SW 1271 (cell line): ENCODE data around the gene CCNF.
"Not testable (repeated sequence)": the region's sequence is repeated elsewhere in the genome, so short reads cannot be mapped to it uniquely, and the experiment has no call there.

Source experiments
- DNase-seq, 2 experiments: peaks; one replicate each; lab custom pipeline; 2025; lab: John Stamatoyannopoulos, UW

Gene CCNF

GRCh38 chr16:2428051-2428783 is 1.0 kb upstream of the CCNF start:
- DNase-seq: peak in 1 of 2 experiments; percentile 11

- DNase-seq: no peak
Measured at GRCh38 chr16:2428784-2429033, 538 bp upstream of the CCNF start.

GRCh38 chr16:2429771-2430663 is 770 bp downstream of the CCNF start:
- no peak for DNase-seq

GRCh38 chr16:2432286-2432685 is 3.0 kb downstream of the CCNF start:
- DNase-seq: no peak

GRCh38 chr16:2432801-2433505 is 3.7 kb downstream of the CCNF start:
- DNase-seq: no peak

- DNase-seq: not testable (repeated sequence)
Measured at GRCh38 chr16:2435236-2435635, 6.0 kb downstream of the CCNF start.

GRCh38 chr16:2436110-2436509 is 6.9 kb downstream of the CCNF start:
- no peak for DNase-seq

- no peak for DNase-seq
Measured at GRCh38 chr16:2437032-2437790, 8.0 kb downstream of the CCNF start.

GRCh38 chr16:2438121-2438520 is 8.9 kb downstream of the CCNF start:
- DNase-seq: no peak

GRCh38 chr16:2439598-2439997 is 10.4 kb downstream of the CCNF start:
- DNase-seq: no peak

- not testable (repeated sequence) for DNase-seq
Measured at GRCh38 chr16:2441143-2441804, 12.0 kb downstream of the CCNF start.

- no peak for DNase-seq
Measured at GRCh38 chr16:2443555-2443954, 14.3 kb downstream of the CCNF start.

GRCh38 chr16:2447920-2448583 is 18.8 kb downstream of the CCNF start:
- DNase-seq: peak; percentile 48 to 51

- DNase-seq: no peak
Measured at GRCh38 chr16:2449118-2449517, 19.9 kb downstream of the CCNF start.

GRCh38 chr16:2450535-2450934 is 21.3 kb downstream of the CCNF start:
- no peak for DNase-seq

GRCh38 chr16:2450975-2451381 is 21.7 kb downstream of the CCNF start:
- DNase-seq: no peak

- no peak for DNase-seq
Measured at GRCh38 chr16:2451851-2452320, 22.6 kb downstream of the CCNF start.

- DNase-seq: no peak
Measured at GRCh38 chr16:2452650-2453049, 23.4 kb downstream of the CCNF start.

- DNase-seq: no peak
Measured at GRCh38 chr16:2455081-2455845, 26.0 kb downstream of the CCNF start.

- DNase-seq: no peak
Measured at GRCh38 chr16:2456551-2457153, 27.4 kb downstream of the CCNF start.
